K562 (cell line): ENCODE results near the gene CLIP1. TPM values are rescaled to one million over a fixed set of nuclear protein-coding genes. Genes with fewer than 3 reads are reported as not detected.

Experiments
- BHLHE40 ChIP-seq: IDR thresholded peaks from 2 replicates; pipeline ENCODE4 v1.6.1; 2011; ENCODE audit warnings: low read length, improper control_type of control experiment
- CBX2 ChIP-seq: fragments of 200-600 bp; sonication (generic); IDR thresholded peaks from one replicate; pipeline ENCODE4 v1.6.1; 2012; ENCODE audit warnings: mild to moderate bottlenecking, low read length, inconsistent platforms; ENCODE audit not compliant: insufficient read depth, poor library complexity, severe bottlenecking
- CREBBP ChIP-seq: IDR thresholded peaks from one replicate; pipeline ENCODE4 v1.6.1; 2012; ENCODE audit warnings: low read depth, mild to moderate bottlenecking, control low read depth, inconsistent platforms, low read length
- FOXK2 ChIP-seq, 2 experiments: fragments of 450-650 bp; IDR thresholded peaks in 1 of 2; conservative IDR thresholded peaks in 1 of 2; 2 replicates each; pipeline ENCODE4 v1.6.1; 2016; ENCODE audit warnings: low read depth in 2 of 2, mild to moderate bottlenecking in 1 of 2
- GATAD2B ChIP-seq: fragments of 450-650 bp; IDR thresholded peaks from 2 replicates; pipeline ENCODE4 v1.6.1; 2017; ENCODE audit warnings: mild to moderate bottlenecking, borderline replicate concordance
- RFX5 ChIP-seq: IDR thresholded peaks from 2 replicates; pipeline ENCODE4 v1.6.1; 2011; ENCODE audit warnings: low read depth, mild to moderate bottlenecking, improper control_type of control experiment, low read length
- SREBF1 ChIP-seq: fragments of 150-350 bp; IDR thresholded peaks from 2 replicates; pipeline ENCODE4 v1.6.1; 2014; ENCODE audit warnings: antibody characterized with exemption, low read depth, low read length, borderline replicate concordance
- TAF15 ChIP-seq: fragments of 200-400 bp; formaldehyde crosslinking; IDR thresholded peaks from 2 replicates; pipeline ENCODE4 v1.6.1; 2017; ENCODE audit warnings: mild to moderate bottlenecking, low read depth, low read length, moderate library complexity
- TARDBP ChIP-seq: fragments of 450-650 bp; IDR thresholded peaks from 2 replicates; pipeline ENCODE4 v1.6.1; 2016
- ZKSCAN3 ChIP-seq: fragments of 250-450 bp; sonication (Bioruptor Pico); IDR thresholded peaks from 2 replicates; pipeline ENCODE4 v1.4.0; 2020
- ZNF324 ChIP-seq: fragments of 250-450 bp; sonication (Bioruptor Pico); IDR thresholded peaks from 2 replicates; pipeline ENCODE4 v1.4.0; 2020; ENCODE audit warnings: mild to moderate bottlenecking
- ZNF766 ChIP-seq: fragments of 200-800 bp; sonication (Bioruptor generic); conservative IDR thresholded peaks from 2 replicates; pipeline ENCODE4 v1.6.1; 2016; ENCODE audit warnings: missing genetic modification characterization, missing compliant biosample characterization
- polyA plus RNA-seq, 8 experiments: library from polyadenylated mRNA; depleted of rRNA in 4 of 8; stranded (reverse) in 5 of 8; unstranded in 3 of 8; fragments of >200 nt; fragmentation: Nextera tagmentation in 2 of 8; fragmentation: Illumina TruSeq in 1 of 8; extraction: Ambion mirVana in 2 of 8; extraction: Trizol in 1 of 8; gene quantifications; 2 replicates each; pipeline versions ENCODE4 v1.2.1 to v1.2.3, GENCODE V29; 2011 to 2014; ENCODE audit warnings: inconsistent platforms in 1 of 8, missing spikeins in 1 of 8
- total RNA-seq, 7 experiments: library from RNA; depleted of rRNA in 6 of 7; stranded (reverse); fragments of >200 nt in 6 of 7; fragmentation: Illumina TruSeq in 2 of 7; extraction: Trizol in 2 of 7; gene quantifications; 2 replicates each; pipeline versions ENCODE4 v1.2.1 to v1.2.3, GENCODE V29; 2011 to 2021; ENCODE audit warnings: low replicate concordance in 1 of 7
- TF ChIP-seq, protein P1 (sequence below): fragments of 250-450 bp; sonication (Bioruptor Pico); IDR thresholded peaks from 2 replicates; pipeline ENCODE4 v1.4.0; 2020; ENCODE audit warnings: borderline replicate concordance
- TF ChIP-seq, protein P2 (sequence below): sonication (generic); formaldehyde crosslinking; IDR thresholded peaks from 2 replicates; pipeline ENCODE4 v1.8.0; 2022; ENCODE audit warnings: mild to moderate bottlenecking, missing genetic modification reagents
- TF ChIP-seq, protein P3 (sequence below): fragments of 450-650 bp; conservative IDR thresholded peaks from 2 replicates; pipeline ENCODE4 v1.6.1; 2016; ENCODE audit warnings: missing genetic modification characterization, low read depth, mild to moderate bottlenecking, missing compliant biosample characterization, moderate library complexity
- TF ChIP-seq, protein P4 (sequence below): fragments of 450-650 bp; conservative IDR thresholded peaks from 2 replicates; pipeline ENCODE4 v1.6.1; 2016; ENCODE audit warnings: missing genetic modification characterization, low read depth, mild to moderate bottlenecking, control low read depth, missing compliant biosample characterization
- TF ChIP-seq, protein P5 (sequence below): fragments of 450-650 bp; IDR thresholded peaks from 2 replicates; pipeline ENCODE4 v1.6.1; 2014; ENCODE audit warnings: low read depth, mild to moderate bottlenecking, moderate library complexity, borderline replicate concordance
- TF ChIP-seq, protein P6 (sequence below): fragments of 150-350 bp; conservative IDR thresholded peaks from 2 replicates; pipeline ENCODE4 v1.6.1; 2014; ENCODE audit warnings: low read length

The CLIP1 gene
- total and polyA plus RNA-seq, 9 of the 15 experiments (the other 6 are each of a cell fraction or from before 2014, with no cell fraction given): 5.8 to 33.9 (median 27.6) TPM

DNA sequence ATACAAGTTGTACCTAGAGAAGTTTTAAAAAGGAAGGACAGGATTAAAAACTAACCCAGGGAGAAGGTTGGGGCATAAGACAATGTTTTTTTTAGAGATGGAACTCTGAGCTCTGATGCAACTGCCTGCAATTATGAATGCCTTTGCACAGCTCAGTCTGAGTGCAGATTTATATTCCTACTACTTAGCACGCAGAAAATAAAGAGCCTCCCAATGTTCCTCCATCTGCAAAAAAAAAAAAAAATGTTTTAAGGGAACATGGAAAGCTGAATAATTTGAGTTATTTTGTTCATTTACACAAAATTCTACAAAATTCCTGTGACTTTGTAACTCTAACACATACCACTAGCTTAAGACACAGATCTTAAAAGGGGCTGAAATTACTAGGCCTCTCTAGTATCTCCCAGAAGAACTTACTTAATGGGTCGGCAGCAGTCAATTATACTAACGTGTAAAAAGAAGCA lies 15.7 kb downstream of the CLIP1 start (continued):
- TF ChIP-seq SREBF1 (no peak), ZNF324 (CRISPR knock-in tag) (no peak), ZNF766 (CRISPR knock-in tag) (no peak), BHLHE40 (no peak), TAF15 (no peak), FOXK2 (conservative IDR thresholded peaks at IDR 0.05 in 1 of 2, IDR thresholded peaks at IDR 0.05 in 1 of 2; ENCODE audit: low read depth in 2 of 2) (no peak), CREBBP (no peak), CBX2 (no peak), GATAD2B (no peak), ZKSCAN3 (no peak), TARDBP (no peak), RFX5 (no peak)
- TF ChIP-seq, protein P1, sequence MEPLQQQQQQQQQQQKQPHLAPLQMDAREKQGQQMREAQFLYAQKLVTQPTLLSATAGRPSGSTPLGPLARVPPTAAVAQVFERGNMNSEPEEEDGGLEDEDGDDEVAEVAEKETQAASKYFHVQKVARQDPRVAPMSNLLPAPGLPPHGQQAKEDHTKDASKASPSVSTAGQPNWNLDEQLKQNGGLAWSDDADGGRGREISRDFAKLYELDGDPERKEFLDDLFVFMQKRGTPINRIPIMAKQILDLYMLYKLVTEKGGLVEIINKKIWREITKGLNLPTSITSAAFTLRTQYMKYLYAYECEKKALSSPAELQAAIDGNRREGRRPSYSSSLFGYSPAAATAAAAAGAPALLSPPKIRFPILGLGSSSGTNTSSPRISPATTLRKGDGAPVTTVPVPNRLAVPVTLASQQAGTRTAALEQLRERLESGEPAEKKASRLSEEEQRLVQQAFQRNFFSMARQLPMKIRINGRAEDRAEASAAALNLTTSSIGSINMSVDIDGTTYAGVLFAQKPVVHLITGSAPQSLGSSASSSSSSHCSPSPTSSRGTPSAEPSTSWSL (CRISPR knock-in tag): no peak
- TF ChIP-seq, protein P2, sequence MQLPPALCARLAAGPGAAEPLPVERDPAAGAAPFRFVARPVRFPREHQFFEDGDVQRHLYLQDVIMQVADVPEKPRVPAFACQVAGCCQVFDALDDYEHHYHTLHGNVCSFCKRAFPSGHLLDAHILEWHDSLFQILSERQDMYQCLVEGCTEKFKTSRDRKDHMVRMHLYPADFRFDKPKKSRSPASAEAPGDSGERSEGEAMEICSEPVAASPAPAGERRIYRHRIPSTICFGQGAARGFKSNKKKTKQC (CRISPR knock-in tag): no peak
- TF ChIP-seq, protein P3, sequence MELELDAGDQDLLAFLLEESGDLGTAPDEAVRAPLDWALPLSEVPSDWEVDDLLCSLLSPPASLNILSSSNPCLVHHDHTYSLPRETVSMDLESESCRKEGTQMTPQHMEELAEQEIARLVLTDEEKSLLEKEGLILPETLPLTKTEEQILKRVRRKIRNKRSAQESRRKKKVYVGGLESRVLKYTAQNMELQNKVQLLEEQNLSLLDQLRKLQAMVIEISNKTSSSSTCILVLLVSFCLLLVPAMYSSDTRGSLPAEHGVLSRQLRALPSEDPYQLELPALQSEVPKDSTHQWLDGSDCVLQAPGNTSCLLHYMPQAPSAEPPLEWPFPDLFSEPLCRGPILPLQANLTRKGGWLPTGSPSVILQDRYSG (tag): no peak
- TF ChIP-seq, protein P4, sequence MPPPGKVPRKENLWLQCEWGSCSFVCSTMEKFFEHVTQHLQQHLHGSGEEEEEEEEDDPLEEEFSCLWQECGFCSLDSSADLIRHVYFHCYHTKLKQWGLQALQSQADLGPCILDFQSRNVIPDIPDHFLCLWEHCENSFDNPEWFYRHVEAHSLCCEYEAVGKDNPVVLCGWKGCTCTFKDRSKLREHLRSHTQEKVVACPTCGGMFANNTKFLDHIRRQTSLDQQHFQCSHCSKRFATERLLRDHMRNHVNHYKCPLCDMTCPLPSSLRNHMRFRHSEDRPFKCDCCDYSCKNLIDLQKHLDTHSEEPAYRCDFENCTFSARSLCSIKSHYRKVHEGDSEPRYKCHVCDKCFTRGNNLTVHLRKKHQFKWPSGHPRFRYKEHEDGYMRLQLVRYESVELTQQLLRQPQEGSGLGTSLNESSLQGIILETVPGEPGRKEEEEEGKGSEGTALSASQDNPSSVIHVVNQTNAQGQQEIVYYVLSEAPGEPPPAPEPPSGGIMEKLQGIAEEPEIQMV: no peak; the same call in 1 of the 2 replicates
- TF ChIP-seq, protein P5, sequence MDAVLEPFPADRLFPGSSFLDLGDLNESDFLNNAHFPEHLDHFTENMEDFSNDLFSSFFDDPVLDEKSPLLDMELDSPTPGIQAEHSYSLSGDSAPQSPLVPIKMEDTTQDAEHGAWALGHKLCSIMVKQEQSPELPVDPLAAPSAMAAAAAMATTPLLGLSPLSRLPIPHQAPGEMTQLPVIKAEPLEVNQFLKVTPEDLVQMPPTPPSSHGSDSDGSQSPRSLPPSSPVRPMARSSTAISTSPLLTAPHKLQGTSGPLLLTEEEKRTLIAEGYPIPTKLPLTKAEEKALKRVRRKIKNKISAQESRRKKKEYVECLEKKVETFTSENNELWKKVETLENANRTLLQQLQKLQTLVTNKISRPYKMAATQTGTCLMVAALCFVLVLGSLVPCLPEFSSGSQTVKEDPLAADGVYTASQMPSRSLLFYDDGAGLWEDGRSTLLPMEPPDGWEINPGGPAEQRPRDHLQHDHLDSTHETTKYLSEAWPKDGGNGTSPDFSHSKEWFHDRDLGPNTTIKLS: no peak
- TF ChIP-seq, protein P6, sequence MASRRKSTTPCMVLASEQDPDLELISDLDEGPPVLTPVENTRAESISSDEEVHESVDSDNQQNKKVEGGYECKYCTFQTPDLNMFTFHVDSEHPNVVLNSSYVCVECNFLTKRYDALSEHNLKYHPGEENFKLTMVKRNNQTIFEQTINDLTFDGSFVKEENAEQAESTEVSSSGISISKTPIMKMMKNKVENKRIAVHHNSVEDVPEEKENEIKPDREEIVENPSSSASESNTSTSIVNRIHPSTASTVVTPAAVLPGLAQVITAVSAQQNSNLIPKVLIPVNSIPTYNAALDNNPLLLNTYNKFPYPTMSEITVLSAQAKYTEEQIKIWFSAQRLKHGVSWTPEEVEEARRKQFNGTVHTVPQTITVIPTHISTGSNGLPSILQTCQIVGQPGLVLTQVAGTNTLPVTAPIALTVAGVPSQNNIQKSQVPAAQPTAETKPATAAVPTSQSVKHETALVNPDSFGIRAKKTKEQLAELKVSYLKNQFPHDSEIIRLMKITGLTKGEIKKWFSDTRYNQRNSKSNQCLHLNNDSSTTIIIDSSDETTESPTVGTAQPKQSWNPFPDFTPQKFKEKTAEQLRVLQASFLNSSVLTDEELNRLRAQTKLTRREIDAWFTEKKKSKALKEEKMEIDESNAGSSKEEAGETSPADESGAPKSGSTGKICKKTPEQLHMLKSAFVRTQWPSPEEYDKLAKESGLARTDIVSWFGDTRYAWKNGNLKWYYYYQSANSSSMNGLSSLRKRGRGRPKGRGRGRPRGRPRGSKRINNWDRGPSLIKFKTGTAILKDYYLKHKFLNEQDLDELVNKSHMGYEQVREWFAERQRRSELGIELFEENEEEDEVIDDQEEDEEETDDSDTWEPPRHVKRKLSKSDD: no peak
